ENCODE results near the gene GSS. TPM values are rescaled to one million over a fixed set of nuclear protein-coding genes. Genes with fewer than 3 reads are reported as not detected.

GSS gene
- total and polyA plus RNA-seq, 2 donors (not counting 1 experiment from before 2014, with no cell fraction given): 55.3 to 71.3 TPM

- no peak overlapping the region for H3K9ac ChIP-seq (ENCODE audit: insufficient read depth, low read length)
- no peaks in the 10 kb centered on the region for H3K27me3 ChIP-seq (ENCODE audit: control insufficient read depth, insufficient read depth, low read length)
- no peaks in the 10 kb centered on the region for H3K79me2 ChIP-seq (ENCODE audit: control insufficient read depth, insufficient read depth, low read length)
- no peaks in the 10 kb centered on the region for H3K9me3 ChIP-seq (ENCODE audit: control insufficient read depth, insufficient read depth, low read depth, low read length)
- peaks cover 16% of the 10 kb centered on the region for H3K36me3 ChIP-seq (ENCODE audit: control insufficient read depth, insufficient read depth, low read length)
- H4K20me1 ChIP-seq (ENCODE audit: control insufficient read depth, extremely low read depth, insufficient read depth, low read length): no peaks in the 10 kb centered on the region
- no peak overlapping the region for H3K4me3 ChIP-seq (replicated peaks in 1 of 4; ENCODE audit: control extremely low read depth in 1 of 4, insufficient read depth in 1 of 4, low read depth in 3 of 4, low read length in 4 of 4)
- H3K4me2 ChIP-seq (ENCODE audit: extremely low read depth, insufficient read depth, low read length): no peak overlapping the region
- H2AFZ ChIP-seq (ENCODE audit: low read length): no peak overlapping the region
- TF ChIP-seq EZH2 (IDR thresholded peaks at IDR 0.05; ENCODE audit: low read length, missing control alignments): no peak
- TF ChIP-seq CTCF (conservative IDR thresholded peaks at IDR 0.05 in 1 of 2, IDR thresholded peaks at IDR 0.05 in 1 of 2; ENCODE audit: low read depth in 1 of 2, low read length in 2 of 2): no peak
- no peak overlapping the region for H3K27ac ChIP-seq (ENCODE audit: insufficient read depth, low read length)
- DNase-seq (ENCODE audit: low read depth in 2 of 2): peak in 1 of 2 donors; percentile 27
- H3K4me1 ChIP-seq (ENCODE audit: control insufficient read depth, extremely low read depth, insufficient read depth, low read length): no peaks in the 10 kb centered on the region
Measured at GRCh38 chr20:34941226-34941625, 14.4 kb downstream of the GSS start.

GRCh38 chr20:34940081-34940481, 15.5 kb downstream of the GSS start:
- H3K4me3 ChIP-seq (replicated peaks in 1 of 4; ENCODE audit: control extremely low read depth in 1 of 4, insufficient read depth in 1 of 4, low read depth in 3 of 4, low read length in 4 of 4): no peak overlapping the region
- no peak overlapping the region for H3K27ac ChIP-seq (ENCODE audit: insufficient read depth, low read length)
- no peaks in the 10 kb centered on the region for H3K79me2 ChIP-seq (ENCODE audit: control insufficient read depth, insufficient read depth, low read length)
- H3K9ac ChIP-seq (ENCODE audit: insufficient read depth, low read length): no peak overlapping the region
- H3K9me3 ChIP-seq (ENCODE audit: control insufficient read depth, insufficient read depth, low read depth, low read length): no peaks in the 10 kb centered on the region
- no peak for DNase-seq (ENCODE audit: low read depth in 2 of 2)
- H3K4me2 ChIP-seq (ENCODE audit: extremely low read depth, insufficient read depth, low read length): no peak overlapping the region
- H3K4me1 ChIP-seq (ENCODE audit: control insufficient read depth, extremely low read depth, insufficient read depth, low read length): no peaks in the 10 kb centered on the region
- no peak overlapping the region for H2AFZ ChIP-seq (ENCODE audit: low read length)
- peaks cover 15% of the 10 kb centered on the region for H3K36me3 ChIP-seq (ENCODE audit: control insufficient read depth, insufficient read depth, low read length)
- TF ChIP-seq EZH2 (IDR thresholded peaks at IDR 0.05; ENCODE audit: low read length, missing control alignments): no peak
- TF ChIP-seq CTCF (conservative IDR thresholded peaks at IDR 0.05 in 1 of 2, IDR thresholded peaks at IDR 0.05 in 1 of 2; ENCODE audit: low read depth in 1 of 2, low read length in 2 of 2): no peak
- no peaks in the 10 kb centered on the region for H3K27me3 ChIP-seq (ENCODE audit: control insufficient read depth, insufficient read depth, low read length)
- H4K20me1 ChIP-seq (ENCODE audit: control insufficient read depth, extremely low read depth, insufficient read depth, low read length): no peaks in the 10 kb centered on the region

GRCh38 chr20:34938466-34939163, 17.0 kb downstream of the GSS start:
- Histone ChIP-seq H3K4me3 (replicated peaks in 1 of 4; ENCODE audit: control extremely low read depth in 1 of 4, insufficient read depth in 1 of 4, low read depth in 3 of 4, low read length in 4 of 4) (no peak overlapping the region), H3K36me3 (ENCODE audit: control insufficient read depth, insufficient read depth, low read length) (peaks cover 10% of the 10 kb centered on the region), H3K27ac (ENCODE audit: insufficient read depth, low read length) (no peak overlapping the region), H4K20me1 (ENCODE audit: control insufficient read depth, extremely low read depth, insufficient read depth, low read length) (no peaks in the 10 kb centered on the region), H3K9ac (ENCODE audit: insufficient read depth, low read length) (no peak overlapping the region), H3K4me2 (ENCODE audit: extremely low read depth, insufficient read depth, low read length) (no peak overlapping the region), H3K79me2 (ENCODE audit: control insufficient read depth, insufficient read depth, low read length) (no peaks in the 10 kb centered on the region), H3K27me3 (ENCODE audit: control insufficient read depth, insufficient read depth, low read length) (no peaks in the 10 kb centered on the region), H3K9me3 (ENCODE audit: control insufficient read depth, insufficient read depth, low read depth, low read length) (no peaks in the 10 kb centered on the region), H3K4me1 (ENCODE audit: control insufficient read depth, extremely low read depth, insufficient read depth, low read length) (no peaks in the 10 kb centered on the region), H2AFZ (ENCODE audit: low read length) (no peak overlapping the region)
- DNase-seq (ENCODE audit: low read depth in 2 of 2): no peak
- TF ChIP-seq CTCF (conservative IDR thresholded peaks at IDR 0.05 in 1 of 2, IDR thresholded peaks at IDR 0.05 in 1 of 2; ENCODE audit: low read depth in 1 of 2, low read length in 2 of 2) (no peak), EZH2 (IDR thresholded peaks at IDR 0.05; ENCODE audit: low read length, missing control alignments) (no peak)
